IMR-90 (cell line): ENCODE measurements around the gene HOXB2. TPM values are rescaled to one million over a fixed set of nuclear protein-coding genes. Genes with fewer than 3 reads are reported as not detected.
A peak's percentile ranks its signal among the peaks of the same experiment; 100 is the strongest.

Experiments
- ATAC-seq: fragments of 200-7000 bp; cut with Tn5 transposase; 2 replicates; pipeline ENCODE4 v1.9.1; 2020; ENCODE audit warnings: low read depth, mild to moderate bottlenecking, moderate library complexity
- BruUV-seq: library from RNA; stranded (reverse); fragments of 400-500 nt; replicated peaks from 2 replicates; lab custom pipeline; 2021; lab: Mats Ljungman, UMichigan
- CTCF ChIA-PET: fragments of 300-600 bp; formaldehyde crosslinking; extraction: SDS; loops from one replicate; lab custom pipeline; 2021; ENCODE audit warnings: antibody characterized with exemption; lab: Yijun Ruan, JAX
- POLR2A ChIA-PET: fragments of 300-600 bp; sonication (Branson Sonifier 250); formaldehyde crosslinking; loops from one replicate; lab custom pipeline; 2022; ENCODE audit warnings: antibody characterized with exemption; ENCODE audit not compliant: unreplicated experiment; lab: Charles Lee
- DNase-seq: peaks from one replicate; pipeline ENCODE4 v3.0.0; 2013
- H2AFZ ChIP-seq: replicated peaks from 2 replicates; pipeline ENCODE3; 2013; ENCODE audit warnings: low read length, mild to moderate bottlenecking; ENCODE audit not compliant: poor library complexity
- H2AK5ac ChIP-seq: 2 replicates; pipeline ENCODE4 v1.6.1; 2013; ENCODE audit warnings: low read depth, low read length, inconsistent platforms
- H2AK9ac ChIP-seq: replicated peaks from 2 replicates; pipeline ENCODE3; 2013; ENCODE audit warnings: mild to moderate bottlenecking, low read depth, low read length, moderate library complexity; ENCODE audit not compliant: poor library complexity
- H2BK120ac ChIP-seq: 2 replicates; pipeline ENCODE4 v1.6.1; 2013; ENCODE audit warnings: low read depth, low read length, inconsistent platforms
- H2BK15ac ChIP-seq: 3 replicates; pipeline ENCODE4 v1.6.1; 2013; ENCODE audit warnings: low read depth, low read length, inconsistent platforms
- H2BK20ac ChIP-seq: 2 replicates; pipeline ENCODE4 v1.6.1; 2013; ENCODE audit warnings: low read depth, mild to moderate bottlenecking, inconsistent platforms, low read length, moderate library complexity
- H2BK5ac ChIP-seq: 2 replicates; pipeline ENCODE4 v1.6.1; 2013; ENCODE audit warnings: mild to moderate bottlenecking, low read depth, low read length, inconsistent platforms; ENCODE audit not compliant: poor library complexity, severe bottlenecking
- H3K14ac ChIP-seq: replicated peaks from 2 replicates; pipeline ENCODE4 v1.6.1; 2013; ENCODE audit warnings: low read depth, low read length, inconsistent platforms
- H3K18ac ChIP-seq: 2 replicates; pipeline ENCODE4 v1.6.1; 2013; ENCODE audit warnings: low read depth, low read length, control low read depth
- H3K23ac ChIP-seq: 2 replicates; pipeline ENCODE4 v1.6.1; 2013; ENCODE audit warnings: low read depth, low read length, inconsistent platforms
- H3K27ac ChIP-seq: 2 replicates; pipeline ENCODE4 v1.5.1; 2013; ENCODE audit warnings: mild to moderate bottlenecking, control low read depth, low read length; ENCODE audit not compliant: insufficient read depth
- H3K27me3 ChIP-seq: 2 replicates; pipeline ENCODE4 v1.6.1; 2013; ENCODE audit warnings: low read length; ENCODE audit not compliant: control insufficient read depth, insufficient read depth
- H3K36me3 ChIP-seq: 2 replicates; pipeline ENCODE4 v1.6.1; 2013; ENCODE audit warnings: low read length, mixed read lengths; ENCODE audit not compliant: control insufficient read depth, insufficient read depth
- H3K4ac ChIP-seq: 2 replicates; pipeline ENCODE4 v1.6.1; 2013; ENCODE audit warnings: low read depth, low read length, inconsistent platforms
- H3K4me1 ChIP-seq: 2 replicates; pipeline ENCODE4 v1.6.1; 2013; ENCODE audit warnings: low read length, mixed read lengths; ENCODE audit not compliant: control insufficient read depth, insufficient read depth
- H3K4me2 ChIP-seq: 2 replicates; pipeline ENCODE4 v1.6.1; 2013; ENCODE audit warnings: low read depth, mild to moderate bottlenecking, control low read depth, low read length, moderate library complexity
- H3K4me3 ChIP-seq: 2 replicates; pipeline ENCODE4 v1.5.1; 2013; ENCODE audit warnings: low read depth, mild to moderate bottlenecking, control low read depth, low read length, moderate library complexity; ENCODE audit not compliant: insufficient read depth
- H3K56ac ChIP-seq: 2 replicates; pipeline ENCODE4 v1.6.1; 2013; ENCODE audit warnings: low read length, inconsistent platforms; ENCODE audit not compliant: insufficient read depth; ENCODE audit errors: extremely low read depth
- H3K79me1 ChIP-seq, 2 experiments: 2 replicates each; pipeline ENCODE4 v1.6.1; 2013; ENCODE audit warnings: low read length in 2 of 2, inconsistent platforms in 1 of 2, low read depth in 1 of 2
- H3K9ac ChIP-seq: 2 replicates; pipeline ENCODE4 v1.6.1; 2013; ENCODE audit warnings: low read depth, low read length, control low read depth
- H3K9me1 ChIP-seq: 2 replicates; pipeline ENCODE4 v1.6.1; 2013; ENCODE audit warnings: low read length, inconsistent platforms; ENCODE audit not compliant: insufficient read depth
- H3K9me3 ChIP-seq: 2 replicates; pipeline ENCODE4 v1.6.1; 2013; ENCODE audit warnings: low read length; ENCODE audit not compliant: control insufficient read depth, insufficient read depth
- H4K20me1 ChIP-seq: 2 replicates; pipeline ENCODE4 v1.6.1; 2013; ENCODE audit warnings: low read length, inconsistent platforms; ENCODE audit not compliant: insufficient read depth
- H4K5ac ChIP-seq: 2 replicates; pipeline ENCODE4 v1.6.1; 2013; ENCODE audit warnings: mild to moderate bottlenecking, low read depth, low read length, control low read depth
- H4K8ac ChIP-seq, 2 experiments: 2 replicates each; pipeline ENCODE4 v1.6.1; 2013; ENCODE audit warnings: low read depth in 2 of 2, low read length in 2 of 2, control low read depth in 1 of 2, inconsistent platforms in 1 of 2
- H4K91ac ChIP-seq: 2 replicates; pipeline ENCODE4 v1.6.1; 2013; ENCODE audit warnings: low read depth, low read length, inconsistent platforms; ENCODE audit not compliant: insufficient read depth
- BHLHE40 ChIP-seq: fragments of 150-350 bp; IDR thresholded peaks from 2 replicates; pipeline ENCODE4 v1.6.1; 2016; ENCODE audit warnings: mild to moderate bottlenecking, low read depth, low read length
- CEBPB ChIP-seq: IDR thresholded peaks from 2 replicates; pipeline ENCODE4 v1.6.1; 2012; ENCODE audit warnings: low read depth, low read length, improper control_type of control experiment
- CTCF ChIP-seq: conservative IDR thresholded peaks from 2 replicates; pipeline ENCODE4 v1.5.1; 2012; ENCODE audit warnings: mild to moderate bottlenecking, low read depth, low read length, improper control_type of control experiment
- ELK1 ChIP-seq: fragments of 150-350 bp; IDR thresholded peaks from 2 replicates; pipeline ENCODE4 v1.6.1; 2016; ENCODE audit warnings: low read depth, mild to moderate bottlenecking, low read length, moderate library complexity, borderline replicate concordance
- FOS ChIP-seq: fragments of 150-350 bp; IDR thresholded peaks from 2 replicates; pipeline ENCODE4 v1.6.1; 2016; ENCODE audit warnings: low read depth, low read length
- MAZ ChIP-seq: IDR thresholded peaks from 2 replicates; pipeline ENCODE4 v1.6.1; 2012; ENCODE audit warnings: low read depth, mild to moderate bottlenecking, low read length, improper control_type of control experiment, moderate library complexity, borderline replicate concordance
- NFE2L2 ChIP-seq: fragments of 150-350 bp; IDR thresholded peaks from 2 replicates; pipeline ENCODE4 v1.6.1; 2016; ENCODE audit warnings: low read depth, mild to moderate bottlenecking, low read length
- POLR2A ChIP-seq: IDR thresholded peaks from 2 replicates; pipeline ENCODE4 v1.6.1; 2012; ENCODE audit warnings: mild to moderate bottlenecking, low read depth, low read length
- RAD21 ChIP-seq: IDR thresholded peaks from 2 replicates; pipeline ENCODE4 v1.6.1; 2012; ENCODE audit warnings: low read length, improper control_type of control experiment
- RFX5 ChIP-seq: IDR thresholded peaks from 2 replicates; pipeline ENCODE4 v1.8.0; 2012; ENCODE audit warnings: low read depth, mild to moderate bottlenecking, low read length, moderate library complexity
- SMC3 ChIP-seq: fragments of 150-350 bp; IDR thresholded peaks from 2 replicates; pipeline ENCODE4 v1.6.1; 2016; ENCODE audit warnings: low read depth, mild to moderate bottlenecking, antibody characterized with exemption, low read length, moderate library complexity
- USF2 ChIP-seq: fragments of 150-350 bp; IDR thresholded peaks from 2 replicates; pipeline ENCODE4 v1.6.1; 2017; ENCODE audit warnings: mild to moderate bottlenecking, antibody characterized with exemption, low read length, low read depth
- WGBS, 2 experiments: methylation state at CpG; one replicate each; pipeline versions ENCODE4 v1.1.5 to v1.1.7; 2013; ENCODE audit warnings: missing lambda C conversion rate in 2 of 2; ENCODE audit not compliant: insufficient read length in 1 of 2; ENCODE audit errors: extremely low coverage in 2 of 2; 5-methylcytosine and 5-hydroxymethylcytosine counted together
- dilution Hi-C: fragments of 300-500 bp; cut with HindIII; formaldehyde crosslinking; loops from one replicate; pipeline ENCODE4 v1.14.3; 2018; ENCODE audit warnings: low sequenced_read_pairs; ENCODE audit not compliant: unreplicated experiment
- in situ Hi-C: fragments of 300-500 bp; cut with MboI; formaldehyde crosslinking; loops from 3 replicates; pipeline ENCODE4 v1.14.3; 2019; ENCODE audit warnings: low sequenced_read_pairs, inconsistent platforms, mixed read lengths
- intact Hi-C: fragments of 100-400 bp; cut with micrococcal nuclease; formaldehyde crosslinking; loops from 2 replicates; pipeline ENCODE4 v1.10.0; 2022
- polyA plus RNA-seq, 3 experiments: library from polyadenylated mRNA; depleted of rRNA; stranded (reverse); fragments of >200 nt; gene quantifications; 2 replicates each; pipeline ENCODE4 v1.2.3, GENCODE V29; 2012; ENCODE audit warnings: low replicate concordance in 1 of 3
- total RNA-seq: library from RNA; depleted of rRNA; stranded (reverse); fragments of >200 nt; gene quantifications from 2 replicates; pipeline ENCODE4 v1.2.3, GENCODE V29; 2012

HOXB2 gene
- total and polyA plus RNA-seq, 2 of the 4 experiments (the other 2 are of a cell fraction): 2.7 to 29.9 TPM

- Histone ChIP-seq H2AFZ (peak overlapping the region; percentile 37), H2AK5ac (no peak overlapping the region; the same call in 1 of the 2 replicates), H3K23ac (peak overlapping the region; percentile 55), H4K20me1 (no peaks in the 10 kb centered on the region), H2BK5ac (peak overlapping the region; percentile 95), H3K4ac (peak overlapping the region; percentile 98), H3K14ac (peak overlapping the region; percentile 56; the same call in 1 of the 2 replicates), H2AK9ac (peak overlapping the region; percentile 91), H2BK20ac (peak overlapping the region; percentile 93; the same call in 1 of the 2 replicates), H3K9me3 (no peaks in the 10 kb centered on the region), H4K5ac (peak overlapping the region; percentile 90), H4K91ac (peak overlapping the region; percentile 98), H3K27ac (peak overlapping the region; percentile 96), H3K36me3 (peaks cover 33% of the 10 kb centered on the region), H3K56ac (peak overlapping the region; percentile 88; the same call in 1 of the 2 replicates), H3K18ac (peak overlapping the region; percentile 51), H3K9me1 (peaks cover 2% of the 10 kb centered on the region; the same call in 1 of the 2 replicates), H3K27me3 (no peaks in the 10 kb centered on the region), H3K4me3 (peak overlapping the region; percentile 25), H2BK15ac (0 out of 3 replicates have a peak overlapping the region, but pooled peaks have one; percentile 94), H3K9ac (peak overlapping the region; percentile 79), H3K79me1 (peaks cover 4 to 19% of the 10 kb centered on the region in 2 experiments; a peak in 2 of 4 replicates), H2BK120ac (peak overlapping the region; percentile 97), H3K4me2 (peak overlapping the region; percentile 74), H4K8ac (peak overlapping the region; percentile 63 to 96), H3K4me1 (peaks cover 43% of the 10 kb centered on the region)
- TF ChIP-seq RAD21 (peak; percentile 37; the same call in 1 of the 2 replicates), CEBPB (no peak), SMC3 (peak; percentile 23; the same call in 1 of the 2 replicates), MAZ (no peak), CTCF (peak; percentile 43), POLR2A (no peak), RFX5 (no peak), BHLHE40 (no peak), USF2 (no peak), NFE2L2 (no peak), ELK1 (no peak), FOS (no peak)
- CTCF ChIA-PET: interaction anchor here (1.1 kb wide), 1 partner anchor 64 kb away, joined by 5 read pairs; no protein-coding TSS in a partner anchor
- in situ Hi-C loops (no loop called here), intact Hi-C loops (no loop called here), dilution Hi-C loops (no loop called here)
- DNase-seq (peak; percentile 40), ATAC-seq (no peak)
- 2% methylated on average over 20 of the region's 70 CpGs; no CpG with 5 or more reads in 1 of the 2 experiments for WGBS, 2 experiments
- no TSS peak for BruUV-seq
- POLR2A ChIA-PET: interaction anchor here (0.7 to 1.2 kb wide), 3 partner anchors 13 to 720 kb away, joined by 3 read pairs; no protein-coding TSS in a partner anchor
Observed at GRCh38 chr17:48550502-48551213, 5.7 kb upstream of the HOXB2 start.
